Mesenchymal stem cell (in vitro differentiated cells and primary cell): ENCODE results near the gene MTUS2.

ENCODE experiments used
- DNase-seq: peaks from one replicate; pipeline ENCODE4 v3.0.0-alpha.2; 2013
- H2AFZ ChIP-seq: one replicate; pipeline ENCODE4 v1.6.1; 2013; ENCODE audit warnings: low read depth, mild to moderate bottlenecking, control low read depth, inconsistent platforms, low read length, moderate library complexity
- H2AK5ac ChIP-seq: 2 replicates; pipeline ENCODE4 v1.6.1; 2013; ENCODE audit warnings: low read length, moderate library complexity, mild to moderate bottlenecking, inconsistent platforms; ENCODE audit not compliant: severe bottlenecking
- H2BK120ac ChIP-seq: one replicate; pipeline ENCODE4 v1.6.1; 2013; ENCODE audit warnings: low read depth, mild to moderate bottlenecking, inconsistent platforms, low read length, moderate library complexity
- H2BK12ac ChIP-seq, 2 experiments: one replicate each; pipeline ENCODE4 v1.6.1; 2013; ENCODE audit warnings: inconsistent platforms in 2 of 2, low read length in 2 of 2, mild to moderate bottlenecking in 2 of 2, moderate library complexity in 2 of 2, control low read depth in 1 of 2
- H2BK15ac ChIP-seq: one replicate; pipeline ENCODE4 v1.6.1; 2013; ENCODE audit warnings: mild to moderate bottlenecking, low read depth, inconsistent platforms; ENCODE audit not compliant: poor library complexity, severe bottlenecking
- H2BK5ac ChIP-seq: 2 replicates; pipeline ENCODE4 v1.6.1; 2013; ENCODE audit warnings: low read depth, mild to moderate bottlenecking, low read length, control low read depth, inconsistent platforms; ENCODE audit not compliant: poor library complexity, severe bottlenecking
- H3K14ac ChIP-seq, 2 experiments: one replicate each; pipeline ENCODE4 v1.6.1; 2013; ENCODE audit warnings: inconsistent platforms in 2 of 2, low read length in 2 of 2, control low read depth in 1 of 2, mild to moderate bottlenecking in 1 of 2, moderate library complexity in 1 of 2
- H3K18ac ChIP-seq, 2 experiments: one replicate each; pipeline ENCODE4 v1.6.1; 2013; ENCODE audit warnings: inconsistent platforms in 2 of 2, low read length in 2 of 2, control low read depth in 1 of 2, low read depth in 1 of 2, mild to moderate bottlenecking in 1 of 2
- H3K23ac ChIP-seq, 2 experiments: one replicate each; pipeline ENCODE4 v1.6.1; 2013; ENCODE audit warnings: inconsistent platforms in 2 of 2, low read length in 2 of 2, mild to moderate bottlenecking in 2 of 2, moderate library complexity in 2 of 2, control low read depth in 1 of 2
- H3K27ac ChIP-seq: 2 replicates; pipeline ENCODE4 v1.5.1; 2013; ENCODE audit warnings: mild to moderate bottlenecking, moderate library complexity, low read length, control low read depth, inconsistent platforms; ENCODE audit not compliant: poor library complexity, severe bottlenecking
- H3K27me3 ChIP-seq, 2 experiments: 2 replicates each; pipeline versions ENCODE4 v1.6.1 to v1.7.0; 2013; ENCODE audit warnings: low read length in 2 of 2, mild to moderate bottlenecking in 2 of 2, moderate library complexity in 2 of 2, control low read depth in 1 of 2, inconsistent platforms in 1 of 2; ENCODE audit not compliant: control insufficient read depth in 1 of 2, insufficient read depth in 1 of 2
- H3K36me3 ChIP-seq, 2 experiments: 2 replicates each; pipeline versions ENCODE4 v1.6.1 to v1.7.0; 2013; ENCODE audit warnings: low read length in 2 of 2, control low read depth in 1 of 2, inconsistent platforms in 1 of 2, low read depth in 1 of 2, mild to moderate bottlenecking in 1 of 2; ENCODE audit not compliant: insufficient read depth in 2 of 2, control insufficient read depth in 1 of 2
- H3K4ac ChIP-seq, 2 experiments: one replicate each; pipeline ENCODE4 v1.6.1; 2013; ENCODE audit warnings: inconsistent platforms in 2 of 2, low read length in 2 of 2, mild to moderate bottlenecking in 2 of 2, moderate library complexity in 2 of 2, control low read depth in 1 of 2, low read depth in 1 of 2
- H3K4me1 ChIP-seq: 2 replicates; pipeline ENCODE4 v1.6.1; 2013; ENCODE audit warnings: low read depth, low read length, control low read depth; ENCODE audit not compliant: control insufficient read depth, insufficient read depth
- H3K4me2 ChIP-seq: 2 replicates; pipeline ENCODE4 v1.6.1; 2013; ENCODE audit warnings: low read length, mild to moderate bottlenecking, inconsistent platforms; ENCODE audit not compliant: poor library complexity, severe bottlenecking
- H3K4me3 ChIP-seq, 2 experiments: 2 replicates each; pipeline versions ENCODE4 v1.5.1 to v1.7.0; 2013; ENCODE audit warnings: low read length in 2 of 2, mild to moderate bottlenecking in 2 of 2, control low read depth in 1 of 2, low read depth in 1 of 2; ENCODE audit not compliant: insufficient read depth in 1 of 2
- H3K79me1 ChIP-seq: replicated peaks from 2 replicates; pipeline ENCODE4 v1.6.1; 2013; ENCODE audit warnings: mild to moderate bottlenecking, control low read depth, low read length, inconsistent platforms; ENCODE audit not compliant: poor library complexity, severe bottlenecking
- H3K9ac ChIP-seq: 2 replicates; pipeline ENCODE4 v1.7.0; 2013; ENCODE audit warnings: mild to moderate bottlenecking, low read length, moderate library complexity
- H3K9me3 ChIP-seq: 2 replicates; pipeline ENCODE4 v1.7.0; 2013; ENCODE audit warnings: mild to moderate bottlenecking, low read length; ENCODE audit not compliant: control insufficient read depth
- H4K8ac ChIP-seq: one replicate; pipeline ENCODE4 v1.6.1; 2013; ENCODE audit warnings: inconsistent platforms, mild to moderate bottlenecking, low read length, moderate library complexity
- H4K91ac ChIP-seq: one replicate; pipeline ENCODE4 v1.6.1; 2013; ENCODE audit warnings: mild to moderate bottlenecking, low read length, inconsistent platforms
- WGBS: methylation state at CpG from one replicate; pipeline ENCODE4 v1.1.7; 2013; ENCODE audit warnings: mixed read lengths; 5-methylcytosine and 5-hydroxymethylcytosine counted together

Gene MTUS2

GRCh38 chr13:29270271-29270985 is 450.3 kb downstream of the MTUS2 start:
- H3K18ac ChIP-seq = no peak overlapping the region
- H2AFZ ChIP-seq = no peak overlapping the region
- H3K9ac ChIP-seq = no peak overlapping the region
- H3K14ac ChIP-seq = no peak overlapping the region
- no peaks in the 10 kb centered on the region for H3K36me3 ChIP-seq
- no peaks in the 10 kb centered on the region for H3K4me1 ChIP-seq
- no peaks in the 10 kb centered on the region for H3K79me1 ChIP-seq
- H2BK12ac ChIP-seq = no peak overlapping the region
- H3K27ac ChIP-seq = no peak overlapping the region
- no peak overlapping the region for H3K23ac ChIP-seq
- no peak overlapping the region for H3K4ac ChIP-seq
- no peak overlapping the region for H4K8ac ChIP-seq
- no peak overlapping the region for H2BK120ac ChIP-seq
- no peak overlapping the region for H3K4me3 ChIP-seq
- H2BK15ac ChIP-seq = no peak overlapping the region
- H2AK5ac ChIP-seq = no peak overlapping the region
- H3K4me2 ChIP-seq = no peak overlapping the region
- H2BK5ac ChIP-seq = no peak overlapping the region
- DNase-seq = no peak
- no peak overlapping the region for H4K91ac ChIP-seq
- 81% methylated on average over 14 of the region's 15 CpGs for WGBS
- peaks cover 0 to 8% of the 10 kb centered on the region in 2 experiments for H3K27me3 ChIP-seq
- no peaks in the 10 kb centered on the region for H3K9me3 ChIP-seq

GRCh38 chr13:29271606-29272005 is 451.5 kb downstream of the MTUS2 start:
- no peak overlapping the region for H2BK15ac ChIP-seq
- WGBS = 33% methylated on average over 3 of the region's 3 CpGs
- H3K9me3 ChIP-seq = no peaks in the 10 kb centered on the region
- no peak overlapping the region for H3K9ac ChIP-seq
- H3K4me2 ChIP-seq = no peak overlapping the region
- no peak overlapping the region for H3K27ac ChIP-seq
- no peak overlapping the region for H3K18ac ChIP-seq
- no peak overlapping the region for H3K4me3 ChIP-seq
- H2AK5ac ChIP-seq = no peak overlapping the region
- H3K4me1 ChIP-seq = no peaks in the 10 kb centered on the region
- no peak overlapping the region for H2BK5ac ChIP-seq
- H3K27me3 ChIP-seq = peaks cover 0 to 8% of the 10 kb centered on the region in 2 experiments
- DNase-seq = no peak
- H4K8ac ChIP-seq = no peak overlapping the region
- no peak overlapping the region for H3K23ac ChIP-seq
- no peak overlapping the region for H3K4ac ChIP-seq
- H3K36me3 ChIP-seq = no peaks in the 10 kb centered on the region
- no peak overlapping the region for H2AFZ ChIP-seq
- H2BK120ac ChIP-seq = no peak overlapping the region
- no peak overlapping the region for H2BK12ac ChIP-seq
- no peaks in the 10 kb centered on the region for H3K79me1 ChIP-seq
- no peak overlapping the region for H4K91ac ChIP-seq
- no peak overlapping the region for H3K14ac ChIP-seq

GRCh38 chr13:29279356-29280254 is 459.5 kb downstream of the MTUS2 start:
- no peak overlapping the region for H2BK12ac ChIP-seq
- H3K4me1 ChIP-seq = no peaks in the 10 kb centered on the region
- no peak overlapping the region for H3K23ac ChIP-seq
- WGBS = 100% methylated on average over 1 of the region's 2 CpGs
- no peak overlapping the region for H2AFZ ChIP-seq
- H2BK120ac ChIP-seq = no peak overlapping the region
- H3K9me3 ChIP-seq = no peaks in the 10 kb centered on the region
- no peak overlapping the region for H3K27ac ChIP-seq
- no peak overlapping the region for H3K4me3 ChIP-seq
- peaks cover 0 to under 1% of the 10 kb centered on the region in 2 experiments for H3K27me3 ChIP-seq
- no peak overlapping the region for H3K18ac ChIP-seq
- H3K9ac ChIP-seq = no peak overlapping the region
- H4K8ac ChIP-seq = no peak overlapping the region
- no peak overlapping the region for H4K91ac ChIP-seq
- H2BK15ac ChIP-seq = no peak overlapping the region
- DNase-seq = no peak
- H2BK5ac ChIP-seq = no peak overlapping the region
- H3K14ac ChIP-seq = no peak overlapping the region
- H3K79me1 ChIP-seq = no peaks in the 10 kb centered on the region
- H3K4ac ChIP-seq = no peak overlapping the region
- H2AK5ac ChIP-seq = no peak overlapping the region
- no peaks in the 10 kb centered on the region for H3K36me3 ChIP-seq
- H3K4me2 ChIP-seq = no peak overlapping the region

- DNase-seq = no peak
- no peak overlapping the region for H2BK15ac ChIP-seq
- 89% methylated on average over 5 of the region's 5 CpGs for WGBS
- H3K9me3 ChIP-seq = no peaks in the 10 kb centered on the region
- H4K8ac ChIP-seq = no peak overlapping the region
- no peak overlapping the region for H2AFZ ChIP-seq
- H2AK5ac ChIP-seq = no peak overlapping the region
- H3K18ac ChIP-seq = no peak overlapping the region
- no peak overlapping the region for H3K27ac ChIP-seq
- no peak overlapping the region for H3K4me2 ChIP-seq
- H3K36me3 ChIP-seq = no peaks in the 10 kb centered on the region
- H4K91ac ChIP-seq = no peak overlapping the region
- no peak overlapping the region for H3K23ac ChIP-seq
- no peak overlapping the region for H3K4ac ChIP-seq
- H2BK120ac ChIP-seq = no peak overlapping the region
- H3K9ac ChIP-seq = no peak overlapping the region
- no peaks in the 10 kb centered on the region for H3K79me1 ChIP-seq
- H3K4me1 ChIP-seq = no peaks in the 10 kb centered on the region
- H3K27me3 ChIP-seq = peaks cover 0 to 3% of the 10 kb centered on the region in 2 experiments
- H2BK5ac ChIP-seq = no peak overlapping the region
- no peak overlapping the region for H3K14ac ChIP-seq
- no peak overlapping the region for H3K4me3 ChIP-seq
- no peak overlapping the region for H2BK12ac ChIP-seq
These were observed 461.9 kb downstream of the MTUS2 start for GRCh38 chr13:29281932-29282495.
